NCI-H510A (cell line): ENCODE data around the gene SH3BP5L.

ENCODE experiments used
- DNase-seq: peaks from one replicate; lab custom pipeline; 2025; lab: John Stamatoyannopoulos, UW

SH3BP5L gene

GRCh38 chr1:248776991-248777390, 48.7 kb downstream of the SH3BP5L start:
- no peak for DNase-seq

- DNase-seq, result no peak
Observed at GRCh38 chr1:248775441-248775840, 50.3 kb downstream of the SH3BP5L start.
